Measurements from ENCODE around the gene GKN2.

- TF ChIP-seq GATA2 (IDR thresholded peaks at IDR 0.05; ENCODE audit: low read depth, low read length) (no peak), GATA3 (IDR thresholded peaks at IDR 0.05; ENCODE audit: low read depth, low read length) (no peak)
Measured at GRCh38 chr2:68974251-68974650, 21.6 kb upstream of the GKN2 start, which contains the start of gene GKN1.

All from SH-SY5Y (cell line).